ENCODE results near the gene CDV3. TPM values are rescaled to one million over a fixed set of nuclear protein-coding genes. Genes with fewer than 3 reads are reported as not detected.
A peak's percentile ranks its signal among the peaks of the same experiment; 100 is the strongest.

CDV3 gene
- total and polyA plus RNA-seq, 2 donors (not counting 3 experiments of a cell fraction or from before 2014, with no cell fraction given): 46.7 to 229 TPM

GRCh38 chr3:133570139-133570936 is 3.1 kb upstream of the CDV3 start:
- BruUV-seq (replicated peaks): no TSS peak
- Histone ChIP-seq H3K9me1 (replicated peaks; ENCODE audit: control insufficient read depth, extremely low read depth, insufficient read depth, low read length) (no peaks in the 10 kb centered on the region), H3K27ac (ENCODE audit: insufficient read depth, low read depth, low read length) (peak overlapping the region; percentile 93), H3K9me3 (replicated peaks; ENCODE audit: control insufficient read depth, insufficient read depth, low read length) (no peaks in the 10 kb centered on the region), H3K79me2 (ENCODE audit: control insufficient read depth, insufficient read depth, low read length) (peaks cover 16% of the 10 kb centered on the region), H3K36me3 (ENCODE audit: control insufficient read depth in 2 of 2, extremely low read depth in 1 of 2, insufficient read depth in 2 of 2, low read length in 2 of 2) (no peaks in the 10 kb centered on the region), H3K4me1 (ENCODE audit: control insufficient read depth, extremely low read depth, insufficient read depth, low read length) (peaks cover 50% of the 10 kb centered on the region), H3K4me2 (ENCODE audit: insufficient read depth, low read length) (peak overlapping the region; percentile 53), H3K27me3 (ENCODE audit: control insufficient read depth in 2 of 2, insufficient read depth in 2 of 2, low read length in 2 of 2) (no peaks in the 10 kb centered on the region), H4K20me1 (replicated peaks; ENCODE audit: control insufficient read depth, extremely low read depth, insufficient read depth, low read length) (no peaks in the 10 kb centered on the region), H3K4me3 (replicated peaks in 1 of 3; ENCODE audit: insufficient read depth in 1 of 3, low read depth in 1 of 3, low read length in 3 of 3) (peak overlapping the region in 1 of 3 experiments; percentile 5), H2AFZ (ENCODE audit: low read depth, low read length) (peak overlapping the region; percentile 39), H3K9ac (replicated peaks; ENCODE audit: extremely low read depth, insufficient read depth, low read length) (peak overlapping the region; percentile 54)
- intact Hi-C loops (cut with micrococcal nuclease) (loop anchor here (1.0 to 10.0 kb wide), 8 partner anchors 29 to 917 kb away; partner anchors contain the start of genes ANAPC13, CEP63 and SRPRB), dilution Hi-C loops (cut with MboI; ENCODE audit: extremely low pct_ligation_motif_present, low sequenced_read_pairs) (no loop called here)
- ChIA-PET POLR2A (interaction anchor here (0.9 to 1.6 kb wide), 5 partner anchors 9 to 96 kb away, joined by 3 to 5 read pairs (median 3); no protein-coding TSS in a partner anchor), CTCF (interaction anchor here (0.8 to 13.8 kb wide), 11 partner anchors 8 to 147 kb away, joined by 3 to 224 read pairs (median 5); no protein-coding TSS in a partner anchor)
- TF ChIP-seq MYC (IDR thresholded peaks at IDR 0.05; ENCODE audit: low read depth, low read length) (no peak), GATA2 (IDR thresholded peaks at IDR 0.05; ENCODE audit: insufficient read depth, insufficient read length, low read depth, low read length) (peak; percentile 29), POLR2A (IDR thresholded peaks at IDR 0.05; ENCODE audit: low read depth, low read length) (no peak), JUN (IDR thresholded peaks at IDR 0.05; ENCODE audit: borderline replicate concordance, insufficient read depth, insufficient read length, low read depth) (peak; percentile 74), FOS (IDR thresholded peaks at IDR 0.05; ENCODE audit: borderline replicate concordance, insufficient read depth, low read length) (peak; percentile 72), POLR2AphosphoS5 (IDR thresholded peaks at IDR 0.05; ENCODE audit: insufficient read depth, low read depth, low read length) (peak; percentile 81)
- DNase-seq (ENCODE audit: low read depth, low spot score) (peak; percentile 89), FAIRE-seq (peak; percentile 98)

Measured in endothelial cell of umbilical vein (primary cell).